ENCODE measurements around the gene IPCEF1. TPM values are rescaled to one million over a fixed set of nuclear protein-coding genes. Genes with fewer than 3 reads are reported as not detected.

IPCEF1 gene
- total and polyA plus RNA-seq, 2 of the 4 experiments (the other 2 are of a cell fraction), result under 0.01 to 0.03 TPM

- no peak for DNase-seq
- Histone ChIP-seq H2BK20ac (ENCODE audit: low read depth, low read length) (no peak overlapping the region), H3K36me3 (ENCODE audit: control insufficient read depth, insufficient read depth, low read length) (no peaks in the 10 kb centered on the region), H2AFZ (replicated peaks; ENCODE audit: low read length, poor library complexity) (no peak overlapping the region), H3K9me3 (ENCODE audit: control insufficient read depth, insufficient read depth, low read length) (no peaks in the 10 kb centered on the region), H2BK120ac (ENCODE audit: low read depth, low read length) (no peak overlapping the region), H4K8ac (ENCODE audit: low read depth in 2 of 2, low read length in 2 of 2) (no peak overlapping the region), H3K56ac (ENCODE audit: extremely low read depth, insufficient read depth, low read length) (no peak overlapping the region), H2AK9ac (replicated peaks; ENCODE audit: low read depth, low read length, poor library complexity) (no peak overlapping the region), H3K27ac (ENCODE audit: insufficient read depth, low read length) (no peak overlapping the region), H3K4ac (ENCODE audit: low read depth, low read length) (no peak overlapping the region), H2AK5ac (ENCODE audit: low read depth, low read length) (no peak overlapping the region), H3K79me1 (ENCODE audit: low read depth in 1 of 2, low read length in 2 of 2) (no peaks in the 10 kb centered on the region), H3K14ac (replicated peaks; ENCODE audit: low read depth, low read length) (no peak overlapping the region), H3K9me1 (ENCODE audit: insufficient read depth, low read length) (peaks cover 3% of the 10 kb centered on the region; the same call in 1 of the 2 replicates), H3K4me1 (ENCODE audit: control insufficient read depth, insufficient read depth, low read length) (peaks cover 6% of the 10 kb centered on the region; the same call in 1 of the 2 replicates), H2BK15ac (ENCODE audit: low read depth, low read length) (no peak overlapping the region), H4K91ac (ENCODE audit: insufficient read depth, low read depth, low read length) (no peak overlapping the region), H3K27me3 (ENCODE audit: control insufficient read depth, insufficient read depth, low read length) (no peaks in the 10 kb centered on the region; the same call in 1 of the 2 replicates), H3K4me3 (ENCODE audit: insufficient read depth, low read depth, low read length) (no peak overlapping the region), H3K18ac (ENCODE audit: low read depth, low read length) (no peak overlapping the region), H3K9ac (ENCODE audit: low read depth, low read length) (no peak overlapping the region), H3K4me2 (ENCODE audit: low read depth, low read length) (no peak overlapping the region), H3K23ac (ENCODE audit: low read depth, low read length) (no peak overlapping the region), H4K5ac (ENCODE audit: low read depth, low read length) (no peak overlapping the region), H2BK5ac (ENCODE audit: low read depth, low read length, poor library complexity, severe bottlenecking) (no peak overlapping the region), H4K20me1 (ENCODE audit: insufficient read depth, low read length) (no peaks in the 10 kb centered on the region)
- ATAC-seq (ENCODE audit: low read depth), result no peak
- dilution Hi-C loops (cut with HindIII; ENCODE audit: low sequenced_read_pairs, unreplicated experiment), result no loop called here
- intact Hi-C loops (cut with micrococcal nuclease), result loop anchor here (5.0 kb wide), 1 partner anchor 47 kb away; no protein-coding TSS in a partner anchor
- no CpG with 5 or more reads among the region's 2 CpGs for WGBS, 2 experiments (ENCODE audit: extremely low coverage in 2 of 2, insufficient read length in 1 of 2)
- BruUV-seq (replicated peaks), result no TSS peak
- in situ Hi-C loops (cut with MboI; ENCODE audit: low sequenced_read_pairs), result no loop called here
- TF ChIP-seq SMC3 (IDR thresholded peaks at IDR 0.05; ENCODE audit: low read depth, low read length) (no peak), CHD1 (IDR thresholded peaks at IDR 0.05; ENCODE audit: low read depth, low read length) (no peak)
- ChIA-PET CTCF (interaction anchor here (0.6 kb wide), 1 partner anchor 11 kb away, joined by 4 read pairs; no protein-coding TSS in a partner anchor), POLR2A (ENCODE audit: unreplicated experiment) (no interaction called here)
Observed at GRCh38 chr6:154238831-154239230, 117.8 kb downstream of the IPCEF1 start.
